CD4-positive, alpha-beta T cell treated with Interleukin-4 for 4 hours (primary cell): Measurements from ENCODE around the gene ZFYVE9.
A peak's percentile ranks its signal among the peaks of the same experiment; 100 is the strongest.

ENCODE experiments used
- DNase-seq: peaks from one replicate; pipeline ENCODE4 v3.0.0-alpha.2; 2020

The ZFYVE9 gene

DNA sequence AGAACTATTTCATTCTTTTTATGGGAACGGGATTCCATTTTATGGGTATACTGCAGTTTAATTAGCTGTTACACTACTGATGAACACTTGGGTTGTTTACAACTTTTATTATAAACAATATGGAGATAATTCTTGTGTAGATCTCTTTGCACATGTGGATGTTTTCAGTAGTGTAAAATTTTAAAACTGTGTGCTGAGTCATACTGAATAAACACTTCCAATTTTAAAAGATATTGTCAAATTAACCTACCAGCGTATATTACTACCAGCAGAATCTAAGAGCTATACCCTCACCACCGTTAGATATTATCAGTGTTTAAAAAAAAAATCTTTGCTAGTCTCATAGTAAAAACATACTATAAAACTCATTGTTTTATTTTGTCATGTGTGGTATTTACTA, 118.0 kb downstream of the ZFYVE9 start:
- no peak for DNase-seq

DNA sequence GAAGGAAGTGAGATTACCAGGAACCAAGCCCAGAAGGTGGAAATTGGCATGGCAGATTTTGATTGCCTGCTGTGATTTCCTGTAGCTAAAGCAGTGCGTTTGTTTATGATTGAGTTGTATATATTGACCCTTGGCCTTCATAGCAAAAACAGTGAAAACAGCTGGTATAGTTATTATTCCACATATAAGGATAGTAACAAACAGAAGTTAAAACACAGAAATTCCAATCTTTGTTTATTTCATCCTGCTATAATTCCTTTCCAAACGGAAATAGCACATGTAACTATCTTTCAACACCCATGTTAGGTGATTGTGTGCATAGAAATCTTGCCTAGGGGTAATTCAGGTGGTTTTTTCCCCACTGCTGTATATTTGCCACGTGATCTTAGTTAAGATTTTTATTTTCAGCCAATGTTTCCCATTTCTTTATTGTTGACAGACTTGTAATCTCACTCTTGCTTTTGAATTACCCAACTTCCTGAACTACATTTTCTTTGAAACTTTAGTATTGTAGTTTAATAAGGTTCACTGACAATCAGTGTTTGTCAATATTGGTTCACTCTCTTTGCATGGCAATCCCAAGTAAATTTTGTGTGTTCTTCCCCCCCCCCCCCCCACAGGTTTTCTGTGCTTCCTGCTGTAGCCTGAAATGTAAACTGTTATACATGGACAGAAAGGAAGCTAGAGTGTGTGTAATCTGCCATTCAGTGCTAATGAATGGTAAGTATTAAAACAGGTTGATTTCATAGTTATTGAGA, 121.4 kb downstream of the ZFYVE9 start:
- no peak for DNase-seq

GRCh38 chr1:52264530-52265115, 122.7 kb downstream of the ZFYVE9 start:
- no peak for DNase-seq

- DNase-seq: no peak
These were observed 124.6 kb downstream of the ZFYVE9 start for GRCh38 chr1:52266507-52266906.

DNA sequence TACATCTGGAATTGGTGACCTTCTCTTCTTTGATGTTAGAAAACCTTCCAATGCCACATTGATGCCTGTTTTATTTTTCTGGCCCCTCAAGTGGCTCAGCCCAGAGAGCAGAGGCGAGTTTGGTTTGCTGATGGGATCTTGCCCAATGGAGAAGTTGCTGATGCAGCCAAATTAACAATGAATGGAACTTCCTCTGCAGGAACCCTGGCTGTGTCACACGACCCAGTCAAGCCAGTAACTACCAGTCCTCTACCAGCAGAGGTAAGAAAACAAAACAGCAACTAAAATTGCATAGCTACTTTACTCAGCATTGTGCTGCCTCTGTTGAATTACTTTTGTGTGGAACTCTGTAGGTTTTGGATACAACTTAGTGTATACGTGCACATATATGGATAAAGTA, 126.5 kb downstream of the ZFYVE9 start:
- DNase-seq: no peak

DNA sequence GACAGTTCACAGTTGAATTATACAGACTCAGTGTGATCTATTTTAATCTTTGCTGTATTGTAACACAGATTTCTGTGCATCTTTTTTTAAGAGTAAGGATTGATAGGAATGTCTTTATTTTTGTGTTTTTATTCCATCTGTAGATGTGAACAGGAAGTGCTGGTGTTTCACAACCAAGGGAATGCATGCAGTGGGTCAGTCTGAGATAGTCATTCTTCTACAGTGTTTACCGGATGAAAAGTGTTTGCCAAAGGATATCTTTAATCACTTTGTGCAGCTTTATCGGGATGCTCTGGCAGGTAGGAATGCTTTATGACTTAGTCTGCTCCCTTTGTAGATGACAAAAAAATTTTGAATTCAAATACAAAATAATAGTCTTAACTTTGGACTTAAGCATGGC, 139.6 kb downstream of the ZFYVE9 start:
- DNase-seq: no peak

- no peak for DNase-seq
These were observed 146.4 kb downstream of the ZFYVE9 start for GRCh38 chr1:52288286-52288685.

DNA sequence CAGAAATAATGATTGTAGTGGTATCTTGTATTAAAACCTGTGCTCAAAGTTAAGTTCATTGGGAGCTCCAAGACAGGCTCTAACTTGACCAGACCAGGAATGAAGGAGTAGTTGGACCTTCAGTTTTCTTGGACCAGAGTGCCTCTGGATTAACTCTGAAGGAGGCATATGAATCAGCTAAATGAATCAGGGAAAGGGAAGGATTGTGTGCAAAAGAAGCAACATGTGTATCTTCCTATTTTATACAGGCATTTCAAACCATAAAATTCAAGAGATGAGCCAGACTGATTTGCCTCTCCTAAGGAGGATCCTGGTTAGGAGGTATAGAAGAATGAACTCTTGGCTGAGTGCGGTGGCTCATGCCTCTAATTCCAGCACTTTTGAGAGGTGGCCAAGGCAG, 152.7 kb downstream of the ZFYVE9 start:
- DNase-seq: no peak

GRCh38 chr1:52296345-52296744, 154.5 kb downstream of the ZFYVE9 start:
- peak; percentile 26 for DNase-seq

GRCh38 chr1:52305417-52306226, 163.7 kb downstream of the ZFYVE9 start:
- DNase-seq: no peak

DNA sequence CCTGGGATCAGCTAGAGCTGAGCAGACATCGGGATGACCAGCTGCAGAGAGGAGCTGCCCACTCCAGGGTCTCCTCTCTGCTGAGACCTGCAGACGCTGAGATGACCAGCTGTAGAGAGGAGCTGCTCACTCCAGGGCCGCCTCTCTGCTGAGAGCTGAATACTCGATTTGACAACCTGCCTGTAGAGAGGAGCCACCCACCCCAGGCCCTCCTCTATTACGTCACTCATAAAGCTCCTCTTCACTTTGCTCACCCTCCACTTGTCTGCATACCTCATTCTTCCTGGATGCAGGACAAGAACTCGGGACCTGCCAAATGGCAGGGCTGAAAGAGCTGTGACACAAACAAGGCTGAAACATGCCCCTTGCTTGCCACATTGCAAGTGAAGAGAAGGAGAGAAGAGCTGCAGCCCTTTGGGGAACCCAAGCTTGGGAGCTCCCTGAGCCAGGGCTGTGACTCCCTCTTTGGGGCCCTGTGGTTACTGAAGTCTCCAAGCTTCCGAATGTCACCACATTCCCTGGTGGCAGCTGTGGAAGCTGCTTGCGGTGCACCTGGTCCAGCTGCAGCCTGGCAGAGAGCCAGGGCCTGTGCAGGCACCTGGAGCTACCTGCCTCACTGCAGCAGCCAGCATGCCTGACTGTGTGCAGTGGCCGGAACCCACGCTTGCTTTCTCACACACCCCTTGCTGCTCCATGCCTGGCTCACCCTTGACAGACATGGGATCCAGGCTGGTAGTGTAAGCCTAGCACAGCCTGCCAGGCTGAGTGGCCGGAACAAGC, 164.5 kb downstream of the ZFYVE9 start:
- DNase-seq: no peak

GRCh38 chr1:52321061-52321460, 179.2 kb downstream of the ZFYVE9 start:
- no peak for DNase-seq

GRCh38 chr1:52323731-52324130, 181.8 kb downstream of the ZFYVE9 start:
- DNase-seq: no peak

DNA sequence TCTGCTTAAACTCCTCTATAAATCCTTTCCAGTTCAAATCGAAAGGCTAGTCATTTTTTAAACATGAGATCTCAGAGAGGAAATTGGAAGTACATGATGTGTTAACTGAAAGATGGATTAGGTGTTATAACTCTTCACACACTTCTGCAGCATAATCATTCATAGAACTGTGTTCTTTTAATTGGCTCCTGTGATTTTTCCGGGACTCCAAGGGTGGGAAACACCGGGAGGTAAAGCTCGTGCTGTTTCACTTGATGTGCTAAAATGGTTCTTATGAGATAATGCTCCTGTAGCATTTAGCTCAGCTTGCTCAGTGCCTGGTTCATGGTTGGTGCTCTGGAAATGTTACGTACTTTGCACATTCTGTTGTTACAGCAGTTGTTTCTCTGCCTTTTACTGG, 183.9 kb downstream of the ZFYVE9 start:
- no peak for DNase-seq

DNA sequence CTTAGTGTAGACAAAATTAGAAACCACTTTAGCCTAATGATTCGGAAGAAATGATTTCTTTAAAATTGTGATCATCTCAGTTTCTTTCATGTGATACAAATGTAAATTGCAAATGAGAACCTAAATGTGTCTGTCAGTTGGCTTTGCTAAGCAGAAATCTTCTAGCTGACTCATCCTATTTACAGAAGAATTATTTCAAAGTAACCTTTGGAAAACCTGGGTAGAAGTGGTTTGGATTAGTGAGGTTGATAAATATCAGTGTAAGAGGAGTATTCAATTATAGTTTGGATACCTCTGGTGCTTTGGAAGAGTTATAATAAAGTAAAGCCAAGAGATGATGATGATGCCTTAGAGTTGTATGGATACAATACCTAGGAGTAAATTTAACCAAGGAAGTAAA, 186.7 kb downstream of the ZFYVE9 start:
- no peak for DNase-seq

DNA sequence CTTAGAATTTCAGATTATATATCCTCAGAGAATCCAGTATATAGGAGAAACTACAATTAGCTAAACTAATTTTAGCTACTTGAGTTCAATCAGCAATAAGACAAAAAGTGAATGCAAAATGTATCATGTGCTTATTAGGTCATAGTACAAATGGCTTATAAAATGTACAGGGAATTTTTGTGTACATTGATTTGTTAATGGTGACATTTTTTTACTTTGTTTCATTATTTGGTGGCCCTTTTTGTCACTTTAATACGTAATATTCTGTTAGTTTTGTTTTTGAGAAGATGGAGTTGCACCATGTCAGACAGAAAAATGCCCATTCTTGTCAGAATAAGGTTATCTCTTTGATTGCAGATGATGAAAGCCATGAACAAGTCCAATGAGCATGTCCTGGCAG, 190.5 kb downstream of the ZFYVE9 start:
- DNase-seq: no peak

DNA sequence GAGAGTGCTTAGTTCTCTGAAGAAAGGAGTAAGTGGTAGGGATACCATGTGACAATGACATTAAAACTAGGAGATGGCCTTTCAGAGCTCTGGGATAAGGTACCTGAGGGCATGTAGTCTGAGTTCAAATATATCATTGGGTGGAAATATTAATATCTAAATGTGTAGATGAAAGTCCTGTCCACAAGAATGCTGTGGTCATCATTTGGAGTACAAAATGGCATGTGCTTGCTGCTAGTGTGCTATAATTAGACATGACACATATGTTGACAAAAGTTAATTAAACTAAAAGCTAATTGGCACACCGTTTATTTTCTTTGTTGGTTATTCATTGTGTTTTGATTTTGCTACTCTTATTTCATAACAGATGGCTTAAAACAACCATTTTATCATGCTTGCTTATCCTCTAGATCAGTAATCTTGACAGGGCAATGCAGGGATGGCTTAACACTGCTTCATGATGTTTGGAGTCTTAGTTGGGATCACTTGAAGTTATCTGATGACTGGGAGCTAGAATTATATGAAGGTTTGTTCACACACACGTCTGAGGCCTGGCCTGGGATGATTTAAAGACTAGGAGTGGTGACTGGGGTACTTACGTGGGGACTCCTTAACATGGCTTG, 193.1 kb downstream of the ZFYVE9 start:
- no peak for DNase-seq

- DNase-seq: no peak
These were observed 195.6 kb downstream of the ZFYVE9 start for GRCh38 chr1:52337439-52337838.

GRCh38 chr1:52341655-52342260, 199.9 kb downstream of the ZFYVE9 start:
- DNase-seq: no peak

DNA sequence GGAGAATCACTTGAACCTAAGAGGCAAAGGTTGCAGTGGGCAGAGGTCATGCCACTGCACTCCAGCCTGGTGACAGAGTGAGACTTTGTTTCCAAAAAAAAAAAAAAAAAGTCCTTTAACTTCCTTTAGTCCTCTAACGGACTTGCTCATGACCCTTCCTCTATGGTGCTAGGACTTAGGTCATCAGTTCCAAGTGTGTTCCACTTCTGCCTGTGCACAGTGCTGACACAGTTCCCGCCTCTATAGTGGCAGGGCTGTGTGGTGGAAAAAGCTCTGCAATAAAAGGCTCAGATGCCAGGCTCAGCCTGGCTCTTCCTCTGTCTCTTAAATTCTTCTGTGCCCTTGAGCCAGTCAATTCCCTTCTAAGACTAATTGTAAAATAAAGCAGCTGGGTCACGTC, 202.1 kb downstream of the ZFYVE9 start:
- DNase-seq: no peak

GRCh38 chr1:52345252-52345651, 203.4 kb downstream of the ZFYVE9 start:
- DNase-seq: no peak

- DNase-seq: no peak
These were observed 204.8 kb downstream of the ZFYVE9 start for GRCh38 chr1:52346653-52347052.
